Nucleus accumbens (tissue), 56 donors: ENCODE measurements around the gene CLIC1.
A peak's percentile ranks its signal among the peaks of the same experiment; 100 is the strongest.

Source experiments
- DNase-seq, 56 donors: peaks; one replicate each; lab custom pipeline; 2025; lab: John Stamatoyannopoulos, UW

The CLIC1 gene

DNA sequence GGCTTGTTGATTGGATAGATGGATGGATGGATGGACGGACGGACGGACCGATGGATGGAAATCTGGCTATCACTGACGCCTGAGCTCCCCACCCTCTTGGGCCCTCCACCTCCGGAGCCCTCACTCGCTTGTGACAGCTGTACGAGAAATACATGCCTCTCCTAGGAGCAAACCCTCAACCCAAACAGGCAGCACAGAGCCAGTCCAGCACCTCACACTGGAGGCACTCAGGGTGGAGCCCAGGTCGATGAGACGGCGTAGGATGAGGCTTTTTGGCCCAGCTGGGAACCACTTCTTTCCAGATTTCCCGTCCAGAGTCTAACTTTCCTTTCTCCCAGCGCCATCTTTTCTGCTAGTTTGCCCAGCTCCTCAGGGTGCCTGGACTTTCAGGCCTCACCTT, 52.7 kb downstream of the CLIC1 start:
- no peak for DNase-seq

DNA sequence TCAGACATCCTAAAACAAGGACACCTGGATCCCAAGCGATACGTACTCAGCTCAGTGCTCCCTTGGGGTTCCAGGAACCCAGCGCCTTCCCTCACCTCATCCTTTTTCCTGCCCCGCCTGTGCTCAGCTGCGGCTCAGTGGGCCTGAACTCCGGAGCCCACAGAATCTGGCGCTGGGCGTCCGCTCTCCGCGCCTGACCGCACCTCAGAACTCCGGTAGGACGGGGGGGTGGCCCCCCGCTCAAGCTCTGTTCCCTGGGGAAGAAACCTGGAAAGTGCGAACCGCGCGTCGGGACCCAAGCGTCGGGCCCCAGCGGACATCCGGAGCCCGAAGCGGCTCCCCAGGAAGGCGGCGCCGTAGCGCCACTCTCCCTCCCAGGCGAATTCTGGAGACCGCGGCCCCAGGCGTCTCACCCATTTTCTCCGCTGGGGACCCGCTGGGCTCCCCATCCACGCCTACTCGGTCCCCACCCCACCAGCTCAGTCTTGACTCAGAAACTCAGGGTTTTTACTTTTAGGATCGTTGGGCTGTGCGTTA, 55.1 kb downstream of the CLIC1 start:
- peak in 10 of 56 donors; percentile 4 to 48 (median 18) for DNase-seq
